Left kidney (tissue), 2 donors: Measurements from ENCODE around the gene THOC6. TPM values are rescaled to one million over a fixed set of nuclear protein-coding genes. Genes with fewer than 3 reads are reported as not detected.
"Not testable (repeated sequence)": the region's sequence is repeated elsewhere in the genome, so short reads cannot be mapped to it uniquely, and the experiment has no call there.

ENCODE experiments used
- DNase-seq: peaks from one replicate; pipeline ENCODE4 v3.0.0-alpha.2; 2013
- polyA plus RNA-seq: library from polyadenylated mRNA; unstranded; fragments of 120-200 nt; gene quantifications from one replicate; pipeline ENCODE4 v1.2.1, GENCODE V29; 2013; ENCODE audit not compliant: insufficient read length

THOC6 gene
- polyA plus RNA-seq, 1 donor, result 29.5 TPM

- no peak for DNase-seq
These were observed 5.8 kb downstream of the THOC6 start for GRCh38 chr16:3029491-3030221.

GRCh38 chr16:3030222-3031212 is 6.7 kb downstream of the THOC6 start:
- DNase-seq, result no peak

DNA sequence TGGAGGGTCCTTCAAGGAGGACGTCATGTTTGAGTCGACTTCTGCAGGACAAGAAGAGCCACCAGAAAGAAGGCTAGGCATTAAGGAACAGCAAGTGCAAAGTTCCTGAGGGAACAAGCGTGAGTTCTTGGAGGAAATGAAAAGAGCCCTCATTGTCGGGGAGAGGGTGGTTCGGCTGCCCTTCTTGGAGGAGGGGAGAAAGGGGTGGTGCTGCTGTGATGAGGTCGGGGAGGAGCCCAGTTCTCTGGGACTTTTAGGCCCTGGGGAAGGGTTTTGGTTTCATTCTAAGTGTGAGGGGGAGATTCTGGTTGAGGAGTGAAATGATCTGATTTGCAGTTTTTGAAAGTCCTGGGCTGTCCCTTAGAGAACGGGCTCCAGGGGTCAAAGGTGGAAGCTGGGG is 8.8 kb downstream of the THOC6 start:
- DNase-seq, result no peak

- no peak for DNase-seq
These were observed 11.6 kb downstream of the THOC6 start for GRCh38 chr16:3035289-3035971.

GRCh38 chr16:3035972-3036725 is 12.3 kb downstream of the THOC6 start:
- DNase-seq, result no peak

- DNase-seq, result no peak
These were observed 13.0 kb downstream of the THOC6 start, which contains the start of gene BICDL2 for GRCh38 chr16:3036726-3037315. Gene BICDL2 (minus strand): TSS chr16:3036944. CDS start chr16:3035496, 1,448 bp downstream.

GRCh38 chr16:3038256-3038655 is 14.4 kb downstream of the THOC6 start:
- DNase-seq, result no peak

GRCh38 chr16:3038896-3039295 is 15.1 kb downstream of the THOC6 start:
- DNase-seq, result no peak

- DNase-seq, result no peak
These were observed 18.5 kb downstream of the THOC6 start for GRCh38 chr16:3042376-3042775.

- no peak for DNase-seq
These were observed 20.9 kb downstream of the THOC6 start for GRCh38 chr16:3044708-3045107.

- no peak for DNase-seq
These were observed 22.2 kb downstream of the THOC6 start, which contains the start of gene MMP25 for GRCh38 chr16:3045758-3046640. Gene MMP25 (plus strand): TSS chr16:3046561. CDS start chr16:3046918, 357 bp downstream.

GRCh38 chr16:3046641-3047386 is 23.0 kb downstream of the THOC6 start:
- DNase-seq, result no peak

- DNase-seq, result no peak
These were observed 23.5 kb downstream of the THOC6 start for GRCh38 chr16:3047387-3047720.

DNA sequence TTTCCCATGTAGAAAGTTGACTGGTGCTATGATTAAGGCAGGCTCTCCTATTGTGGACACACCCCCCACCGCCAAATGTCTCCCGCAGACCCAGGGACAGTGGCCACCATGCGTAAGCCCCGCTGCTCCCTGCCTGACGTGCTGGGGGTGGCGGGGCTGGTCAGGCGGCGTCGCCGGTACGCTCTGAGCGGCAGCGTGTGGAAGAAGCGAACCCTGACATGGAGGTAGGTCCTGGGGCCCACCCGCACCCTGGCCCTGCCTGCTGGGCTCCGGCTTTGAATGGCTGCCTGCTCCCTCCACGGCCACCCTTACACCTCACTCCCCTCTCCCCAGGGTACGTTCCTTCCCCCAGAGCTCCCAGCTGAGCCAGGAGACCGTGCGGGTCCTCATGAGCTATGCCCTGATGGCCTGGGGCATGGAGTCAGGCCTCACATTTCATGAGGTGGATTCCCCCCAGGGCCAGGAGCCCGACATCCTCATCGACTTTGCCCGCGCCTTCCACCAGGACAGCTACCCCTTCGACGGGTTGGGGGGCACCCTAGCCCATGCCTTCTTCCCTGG is 26.2 kb downstream of the THOC6 start:
- no peak for DNase-seq

- no peak for DNase-seq
These were observed 26.7 kb downstream of the THOC6 start for GRCh38 chr16:3050487-3050886.

GRCh38 chr16:3051009-3051408 is 27.2 kb downstream of the THOC6 start:
- DNase-seq, result no peak

- DNase-seq, result no peak
These were observed 27.7 kb downstream of the THOC6 start for GRCh38 chr16:3051494-3051893.

DNA sequence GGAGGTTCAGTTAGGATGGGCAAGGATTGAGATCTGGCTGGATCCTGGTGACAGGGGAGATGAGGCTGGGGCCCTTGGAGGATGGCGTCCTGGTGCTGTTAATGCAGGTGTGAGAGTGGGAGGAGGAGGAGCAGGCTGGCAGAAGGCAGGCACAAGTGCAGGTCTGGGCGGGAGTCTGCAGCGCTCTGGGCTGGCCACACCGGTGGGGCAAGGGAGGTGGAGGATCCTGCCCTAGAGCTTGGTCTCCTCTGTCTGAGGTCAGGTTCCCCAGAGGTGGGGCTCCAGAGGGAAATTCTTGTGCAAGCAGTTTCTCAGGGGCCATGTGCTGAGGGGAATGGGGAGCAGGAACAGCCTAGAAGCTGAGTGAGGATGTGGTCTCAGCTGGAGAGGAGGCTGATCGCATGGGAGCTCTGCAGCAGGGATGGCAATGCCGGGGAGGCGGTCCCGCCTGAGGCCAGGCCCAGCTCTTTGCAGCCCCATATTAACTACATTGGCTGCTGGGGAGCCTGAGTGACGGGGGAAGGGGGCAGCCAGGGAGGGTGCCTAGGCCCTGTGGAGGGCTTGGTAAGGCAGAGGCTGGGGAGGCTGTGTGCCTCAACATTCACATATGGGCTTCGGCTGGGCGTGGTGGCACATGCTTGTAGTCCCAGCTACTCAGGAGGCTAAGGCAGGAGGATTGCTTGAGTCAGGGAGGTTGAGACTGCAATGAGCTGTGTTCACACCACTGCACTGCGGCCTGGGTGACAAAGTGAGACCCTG is 28.9 kb downstream of the THOC6 start:
- DNase-seq, result not testable (repeated sequence)
